T-cell (primary cell): ENCODE measurements around the gene SULT1B1. TPM values are rescaled to one million over a fixed set of nuclear protein-coding genes. Genes with fewer than 3 reads are reported as not detected.

Source experiments
- ATAC-seq, 4 experiments: fragments of 200-7000 bp in 3 of 4; fragments of 150-1000 bp in 1 of 4; cut with Tn5 transposase; replicated peaks in 1 of 4; 1 replicate in 3 of 4; 2 replicates in 1 of 4; pipeline ENCODE4 v1.10.0; 2021; ENCODE audit warnings: moderate library complexity in 3 of 4, mild to moderate bottlenecking in 2 of 4, moderate number of reproducible peaks in 1 of 4
- CTCF ChIA-PET, 2 donors: fragments of 300-600 bp; sonication (Branson Sonifier 250); formaldehyde crosslinking; loops; one replicate each; lab custom pipeline; 2022; ENCODE audit warnings: antibody characterized with exemption in 2 of 2; lab: Charles Lee
- POLR2A ChIA-PET, 2 donors: fragments of 300-600 bp; sonication (Branson Sonifier 250); formaldehyde crosslinking; loops; one replicate each; lab custom pipeline; 2022; ENCODE audit warnings: antibody characterized with exemption in 2 of 2; lab: Charles Lee
- DNase-seq, 35 experiments: peaks; one replicate each; pipeline versions ENCODE4 v3.0.0 to v3.0.0-alpha.2; 2013 to 2023
- H3K27ac ChIP-seq: one replicate; pipeline ENCODE4 v1.5.1; 2013; ENCODE audit warnings: low read length
- H3K27me3 ChIP-seq, 2 experiments: replicated peaks in 1 of 2; 1 replicate in 1 of 2; 2 replicates in 1 of 2; pipeline versions ENCODE4 v1.6.1 to v1.7.0; 2013; ENCODE audit warnings: low read length in 1 of 2, mixed read lengths in 1 of 2; ENCODE audit not compliant: control insufficient read depth in 2 of 2, insufficient read depth in 2 of 2; ENCODE audit errors: extremely low read depth in 1 of 2
- H3K36me3 ChIP-seq, 2 donors: 1 replicate in 1 of 2; 2 replicates in 1 of 2; pipeline versions ENCODE4 v1.6.1 to v1.7.0; 2013; ENCODE audit warnings: low read length in 1 of 2; ENCODE audit not compliant: control insufficient read depth in 2 of 2, insufficient read depth in 1 of 2; ENCODE audit errors: extremely low read depth in 1 of 2
- H3K4me1 ChIP-seq, 2 experiments: 1 replicate in 1 of 2; 2 replicates in 1 of 2; pipeline versions ENCODE4 v1.6.1 to v1.7.0; 2013; ENCODE audit warnings: low read length in 2 of 2, mixed read lengths in 1 of 2; ENCODE audit not compliant: insufficient read depth in 2 of 2, control insufficient read depth in 1 of 2; ENCODE audit errors: extremely low read depth in 1 of 2
- H3K4me3 ChIP-seq, 2 donors: 1 replicate in 1 of 2; 2 replicates in 1 of 2; pipeline versions ENCODE4 v1.5.1 to v1.7.0; 2013; ENCODE audit warnings: mild to moderate bottlenecking in 2 of 2, low read length in 1 of 2, moderate library complexity in 1 of 2; ENCODE audit not compliant: control insufficient read depth in 1 of 2; ENCODE audit errors: extremely low read depth in 1 of 2
- H3K9me3 ChIP-seq: 2 replicates; pipeline ENCODE4 v1.7.0; 2013
- H3K27ac Mint-ChIP-seq, 2 donors: one replicate each; pipeline ENCODE4 v1.8.0; 2020 to 2021; ENCODE audit warnings: mild to moderate bottlenecking in 2 of 2, mixed read lengths in 2 of 2
- H3K27me3 Mint-ChIP-seq, 2 donors: one replicate each; pipeline ENCODE4 v1.8.0; 2021 to 2022; ENCODE audit warnings: mixed read lengths in 2 of 2
- H3K36me3 Mint-ChIP-seq: one replicate; pipeline ENCODE4 v1.8.0; 2021; ENCODE audit warnings: mixed read lengths
- H3K4me1 Mint-ChIP-seq, 3 donors: one replicate each; pipeline ENCODE4 v1.8.0; 2020 to 2022; ENCODE audit warnings: mixed read lengths in 3 of 3, mild to moderate bottlenecking in 1 of 3
- H3K4me3 Mint-ChIP-seq, 3 donors: one replicate each; pipeline ENCODE4 v1.8.0; 2020 to 2022; ENCODE audit warnings: mild to moderate bottlenecking in 3 of 3, mixed read lengths in 3 of 3, moderate library complexity in 3 of 3
- H3K9me3 Mint-ChIP-seq, 3 donors: one replicate each; pipeline ENCODE4 v1.8.0; 2020 to 2022; ENCODE audit warnings: mixed read lengths in 3 of 3
- WGBS: methylation state at CpG from one replicate; pipeline ENCODE4 v1.1.5; 2013; ENCODE audit warnings: missing lambda C conversion rate; ENCODE audit not compliant: insufficient coverage; 5-methylcytosine and 5-hydroxymethylcytosine counted together
- total RNA-seq, 35 experiments: library from RNA in 6 of 35; stranded (reverse) in 6 of 35; fragments of 120-200 nt in 1 of 35; gene quantifications; one replicate each; pipeline versions ENCODE4 v1.2.1 to v1.2.4 and lab custom pipeline; 2013 to 2026

SULT1B1 gene
- total RNA-seq (10 to 100 TPM in 2 of 5 donors, 1 to 10 TPM in 3; 8.0 to 22.6 (median 10.0) TPM), total RNA-seq (lab: John Stamatoyannopoulos, UW) (0.11 to 32.3 (median 13.2) reads per million in 29 experiments)
- total RNA-seq (2013), result 16.5 TPM

GRCh38 chr4:69760455-69760854 is at the start of gene SULT1B1:
TSS of gene SULT1B1 (minus strand) at chr4:69760620. CDS start at chr4:69755217, 5,403 bp downstream.
- peak within 1 kb of the TSS; percentile 62 for H3K27ac ChIP-seq
- peaks cover 61 to 66% (median 62%) of the 10 kb centered on the region in 3 donors for H3K4me1 Mint-ChIP-seq
- peak within 1 kb of the TSS; percentile 39 to 74 for H3K4me3 ChIP-seq

GRCh38 chr4:69800599-69800998 is 40.2 kb upstream of the SULT1B1 start:
- H3K4me1 ChIP-seq, result no peaks in the 10 kb centered on the region
- H3K27me3 ChIP-seq, result no peaks in the 10 kb centered on the region
- WGBS, result no CpG with 5 or more reads among the region's 1 CpG
- ChIA-PET POLR2A (no interaction called here), CTCF (no interaction called here)
- Mint-ChIP-seq H3K36me3 (no peaks in the 10 kb centered on the region), H3K27me3 (no peaks in the 10 kb centered on the region), H3K9me3 (no peaks in the 10 kb centered on the region), H3K4me3 (no peak overlapping the region), H3K4me1 (peaks cover 0 to 5% (median 0%) of the 10 kb centered on the region in 3 donors), H3K27ac (no peak overlapping the region)
- H3K36me3 ChIP-seq, result no peaks in the 10 kb centered on the region
- no peak overlapping the region for H3K27ac ChIP-seq
- H3K4me3 ChIP-seq, result no peak overlapping the region
- H3K9me3 ChIP-seq, result no peaks in the 10 kb centered on the region
- ATAC-seq, result no peak
- DNase-seq, result no peak

More at GRCh38 chr4:69760455-69760854, at the start of gene SULT1B1:
- Mint-ChIP-seq H3K9me3 (no peaks in the 10 kb centered on the region), H3K27me3 (no peaks in the 10 kb centered on the region), H3K27ac (peak within 1 kb of the TSS; percentile 96 to 97), H3K36me3 (no peaks in the 10 kb centered on the region), H3K4me3 (peak within 1 kb of the TSS; percentile 83 to 86 (median 85))
- DNase-seq, result peak; percentile 21 to 83 (median 60)
- H3K9me3 ChIP-seq, result no peaks in the 10 kb centered on the region
- peaks cover 10 to 57% of the 10 kb centered on the region in 2 experiments for H3K4me1 ChIP-seq
- CTCF ChIA-PET, result interaction anchor here (0.6 to 1.1 kb wide), 2 partner anchors 9 to 86 kb away, joined by 3 to 4 read pairs; no protein-coding TSS in a partner anchor
- no CpG with 5 or more reads among the region's 2 CpGs for WGBS
- H3K36me3 ChIP-seq, result no peaks in the 10 kb centered on the region
- POLR2A ChIA-PET, result no interaction called here
- no peaks in the 10 kb centered on the region for H3K27me3 ChIP-seq
- peak; percentile 95 to 99 (median 98) for ATAC-seq

- Histone ChIP-seq H3K27me3 (no peaks in the 10 kb centered on the region), H3K9me3 (no peaks in the 10 kb centered on the region), H3K36me3 (no peaks in the 10 kb centered on the region), H3K4me1 (no peaks in the 10 kb centered on the region), H3K27ac (no peak overlapping the region), H3K4me3 (no peak overlapping the region)
- Mint-ChIP-seq H3K4me1 (peaks cover 0 to 5% (median 0%) of the 10 kb centered on the region in 3 donors), H3K27ac (no peak overlapping the region), H3K4me3 (no peak overlapping the region), H3K36me3 (no peaks in the 10 kb centered on the region), H3K9me3 (peaks cover 0 to 3% (median 0%) of the 10 kb centered on the region in 3 donors), H3K27me3 (no peaks in the 10 kb centered on the region)
- ChIA-PET POLR2A (no interaction called here), CTCF (interaction anchor here (0.7 kb wide), 2 partner anchors 26 to 32 kb away, joined by 5 to 8 read pairs; no protein-coding TSS in a partner anchor)
- ATAC-seq, result no peak
- WGBS, result 47% methylated on average over 3 of the region's 3 CpGs
- no peak for DNase-seq
Measured at GRCh38 chr4:69799337-69799736, 38.9 kb upstream of the SULT1B1 start.

DNA sequence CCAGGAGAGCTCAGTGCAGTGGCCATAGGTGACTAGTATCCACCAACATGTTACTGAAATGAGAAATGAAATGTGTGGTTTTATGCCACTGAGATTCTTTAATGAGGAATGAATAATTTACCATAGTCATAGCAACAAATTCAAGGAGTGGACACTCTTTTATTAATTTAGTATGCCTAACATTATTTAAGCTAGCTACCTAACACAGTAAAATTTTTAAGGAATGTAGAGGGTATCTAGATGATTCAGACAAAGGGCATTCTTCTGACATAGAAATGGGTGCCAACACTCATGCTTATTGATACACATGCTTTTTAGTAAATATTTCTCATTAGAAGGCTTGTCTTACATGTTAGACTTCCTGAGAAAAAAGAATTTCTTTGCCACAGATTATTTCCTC is 33.3 kb upstream of the SULT1B1 start:
- no peaks in the 10 kb centered on the region for H3K36me3 ChIP-seq
- no peaks in the 10 kb centered on the region for H3K27me3 Mint-ChIP-seq

GRCh38 chr4:69787879-69788278 is 27.5 kb upstream of the SULT1B1 start:
- DNase-seq, result no peak
- Histone ChIP-seq H3K36me3 (no peaks in the 10 kb centered on the region), H3K4me1 (no peaks in the 10 kb centered on the region), H3K9me3 (no peaks in the 10 kb centered on the region), H3K4me3 (no peak overlapping the region), H3K27ac (no peak overlapping the region), H3K27me3 (no peaks in the 10 kb centered on the region)
- no peaks in the 10 kb centered on the region for H3K9me3 Mint-ChIP-seq
- no peaks in the 10 kb centered on the region for H3K4me1 Mint-ChIP-seq
- ChIA-PET POLR2A (no interaction called here), CTCF (no interaction called here)
- H3K4me3 Mint-ChIP-seq, result no peak overlapping the region
- H3K27ac Mint-ChIP-seq, result no peak overlapping the region
- no peaks in the 10 kb centered on the region for H3K27me3 Mint-ChIP-seq
- H3K36me3 Mint-ChIP-seq, result no peaks in the 10 kb centered on the region
- ATAC-seq, result no peak

More for the DNA sequence above, 33.3 kb upstream of the SULT1B1 start:
- ATAC-seq (no peak), DNase-seq (no peak)
- Mint-ChIP-seq H3K4me3 (no peak overlapping the region), H3K27ac (no peak overlapping the region), H3K36me3 (no peaks in the 10 kb centered on the region), H3K9me3 (peaks cover 0 to 3% (median 0%) of the 10 kb centered on the region in 3 donors), H3K4me1 (peaks cover 0 to 5% (median 0%) of the 10 kb centered on the region in 3 donors)
- H3K27ac ChIP-seq, result no peak overlapping the region
- CTCF ChIA-PET, result no interaction called here
- H3K4me3 ChIP-seq, result no peak overlapping the region
- H3K27me3 ChIP-seq, result no peaks in the 10 kb centered on the region
- H3K4me1 ChIP-seq, result no peaks in the 10 kb centered on the region
- no peaks in the 10 kb centered on the region for H3K9me3 ChIP-seq
- POLR2A ChIA-PET, result no interaction called here

- no peaks in the 10 kb centered on the region for H3K27me3 Mint-ChIP-seq
- H3K36me3 ChIP-seq, result no peaks in the 10 kb centered on the region
- ChIA-PET CTCF (interaction anchor here (0.7 to 1.0 kb wide), 2 partner anchors 37 kb away, joined by 3 read pairs; no protein-coding TSS in a partner anchor), POLR2A (no interaction called here)
- no peaks in the 10 kb centered on the region for H3K4me1 ChIP-seq
- ATAC-seq, result no peak
- H3K4me1 Mint-ChIP-seq, result no peaks in the 10 kb centered on the region
- no peak overlapping the region for H3K27ac ChIP-seq
- H3K9me3 Mint-ChIP-seq, result no peaks in the 10 kb centered on the region
- no peak overlapping the region for H3K4me3 Mint-ChIP-seq
- no peak for DNase-seq
- WGBS, result no CpG with 5 or more reads among the region's 1 CpG
- no peaks in the 10 kb centered on the region for H3K36me3 Mint-ChIP-seq
- H3K27me3 ChIP-seq, result no peaks in the 10 kb centered on the region
- no peak overlapping the region for H3K4me3 ChIP-seq
- no peaks in the 10 kb centered on the region for H3K9me3 ChIP-seq
- no peak overlapping the region for H3K27ac Mint-ChIP-seq
Measured at GRCh38 chr4:69786547-69786946, 26.1 kb upstream of the SULT1B1 start.
